K562 (cell line): ENCODE data around the gene FOXO3. TPM values are rescaled to one million over a fixed set of nuclear protein-coding genes. Genes with fewer than 3 reads are reported as not detected.

ENCODE experiments used
- BCOR ChIP-seq: fragments of 450-650 bp; IDR thresholded peaks from 2 replicates; pipeline ENCODE4 v1.6.1; 2016
- CAMTA2 ChIP-seq: fragments of 250-450 bp; sonication (Bioruptor Pico); conservative IDR thresholded peaks from 2 replicates; pipeline ENCODE4 v1.5.1; 2022
- CCAR2 ChIP-seq: fragments of 200-400 bp; formaldehyde crosslinking; IDR thresholded peaks from 2 replicates; pipeline ENCODE4 v1.6.1; 2017; ENCODE audit warnings: mild to moderate bottlenecking, low read depth, low read length
- CEBPG ChIP-seq, 3 experiments: fragments of 200-800 bp in 1 of 3; sonication (Bioruptor generic) in 1 of 3; sonication (generic) in 1 of 3; formaldehyde crosslinking in 1 of 3; IDR thresholded peaks in 2 of 3; conservative IDR thresholded peaks in 1 of 3; 2 replicates each; pipeline versions ENCODE4 v1.6.1 to v1.8.0; 2016 to 2022; ENCODE audit warnings: missing compliant biosample characterization in 2 of 3, missing genetic modification characterization in 2 of 3, mild to moderate bottlenecking in 1 of 3, missing genetic modification reagents in 1 of 3
- CREB1 ChIP-seq, 2 experiments: sonication (generic) in 1 of 2; formaldehyde crosslinking in 1 of 2; IDR thresholded peaks; 2 replicates each; pipeline versions ENCODE4 v1.6.1 to v1.8.0; 2012 to 2022; ENCODE audit warnings: inconsistent platforms in 1 of 2, mild to moderate bottlenecking in 1 of 2, missing genetic modification reagents in 1 of 2, moderate library complexity in 1 of 2
- CREB5 ChIP-seq: fragments of 250-450 bp; sonication (Bioruptor Pico); IDR thresholded peaks from 2 replicates; pipeline ENCODE4 v1.5.0; 2020; ENCODE audit warnings: mild to moderate bottlenecking
- CREM ChIP-seq: IDR thresholded peaks from 2 replicates; pipeline ENCODE4 v1.6.1; 2014; ENCODE audit warnings: antibody characterized with exemption, low read depth
- HDAC8 ChIP-seq: fragments of 450-650 bp; IDR thresholded peaks from 2 replicates; pipeline ENCODE4 v1.6.1; 2016; ENCODE audit warnings: mild to moderate bottlenecking, missing genetic modification characterization, moderate library complexity, missing compliant biosample characterization
- MTF1 ChIP-seq: fragments of 250-450 bp; sonication (Bioruptor Pico); IDR thresholded peaks from 2 replicates; pipeline ENCODE4 v1.9.0; 2021; ENCODE audit warnings: moderate library complexity, mild to moderate bottlenecking, inconsistent platforms, borderline replicate concordance
- PHF20 ChIP-seq: fragments of 450-650 bp; IDR thresholded peaks from 2 replicates; pipeline ENCODE4 v1.6.1; 2018; ENCODE audit not compliant: partially characterized antibody
- RBBP5 ChIP-seq: fragments of 200-600 bp; sonication (generic); IDR thresholded peaks from 2 replicates; pipeline ENCODE4 v1.6.1; 2012; ENCODE audit warnings: borderline replicate concordance, mild to moderate bottlenecking, low read length, control low read depth, inconsistent platforms; ENCODE audit not compliant: insufficient read depth, poor library complexity, severe bottlenecking
- U2AF1 ChIP-seq: fragments of 200-400 bp; formaldehyde crosslinking; optimal IDR thresholded peaks from 2 replicates; pipeline ENCODE3; 2017; ENCODE audit warnings: mild to moderate bottlenecking, low read depth, low read length, moderate library complexity
- ZC3H11A ChIP-seq: IDR thresholded peaks from 2 replicates; pipeline ENCODE4 v1.6.1; 2012; ENCODE audit warnings: low read depth, low read length, improper control_type of control experiment
- ZC3H8 ChIP-seq: fragments of 450-650 bp; IDR thresholded peaks from 2 replicates; pipeline ENCODE4 v1.6.1; 2017
- ZMIZ1 ChIP-seq, 2 experiments: fragments of 150-350 bp in 1 of 2; IDR thresholded peaks; 2 replicates each; pipeline ENCODE4 v1.6.1; 2012 to 2016; ENCODE audit warnings: low read depth in 2 of 2, low read length in 2 of 2, mild to moderate bottlenecking in 1 of 2, moderate library complexity in 1 of 2
- ZNF586 ChIP-seq: fragments of 450-650 bp; formaldehyde crosslinking; conservative IDR thresholded peaks from 2 replicates; pipeline ENCODE4 v1.4.0; 2020; ENCODE audit warnings: mild to moderate bottlenecking, moderate library complexity
- ZNF655 ChIP-seq: fragments of 250-450 bp; sonication (Bioruptor Pico); IDR thresholded peaks from 2 replicates; pipeline ENCODE4 v1.5.0; 2021
- polyA plus RNA-seq, 8 experiments: library from polyadenylated mRNA; depleted of rRNA in 4 of 8; stranded (reverse) in 5 of 8; unstranded in 3 of 8; fragments of >200 nt; fragmentation: Nextera tagmentation in 2 of 8; fragmentation: Illumina TruSeq in 1 of 8; extraction: Ambion mirVana in 2 of 8; extraction: Trizol in 1 of 8; gene quantifications; 2 replicates each; pipeline versions ENCODE4 v1.2.1 to v1.2.3, GENCODE V29; 2011 to 2014; ENCODE audit warnings: inconsistent platforms in 1 of 8, missing spikeins in 1 of 8
- total RNA-seq, 7 experiments: library from RNA; depleted of rRNA in 6 of 7; stranded (reverse); fragments of >200 nt in 6 of 7; fragmentation: Illumina TruSeq in 2 of 7; extraction: Trizol in 2 of 7; gene quantifications; 2 replicates each; pipeline versions ENCODE4 v1.2.1 to v1.2.3, GENCODE V29; 2011 to 2021; ENCODE audit warnings: low replicate concordance in 1 of 7
- TF ChIP-seq, protein P1 (sequence below): fragments of 250-450 bp; sonication (Bioruptor Pico); IDR thresholded peaks from 2 replicates; pipeline ENCODE4 v1.6.1; 2021; ENCODE audit warnings: mild to moderate bottlenecking
- TF ChIP-seq, protein P2 (sequence below), 2 experiments: fragments of 450-650 bp in 1 of 2; sonication (generic) in 1 of 2; formaldehyde crosslinking; conservative IDR thresholded peaks; 2 replicates each; pipeline versions ENCODE4 v1.4.0 to v1.8.1; 2020 to 2022; ENCODE audit warnings: mild to moderate bottlenecking in 1 of 2, missing genetic modification reagents in 1 of 2

Gene FOXO3
- total and polyA plus RNA-seq, 9 of the 15 experiments (the other 6 are each of a cell fraction or from before 2014, with no cell fraction given): 3.0 to 14.6 (median 6.0) TPM

- TF ChIP-seq ZMIZ1 (IDR thresholded peaks at IDR 0.05; ENCODE audit: low read depth in 2 of 2, low read length in 2 of 2) (0 out of 4 replicates have a peak, but pooled peaks of 1 of the 2 experiments have one; percentile 41), ZC3H8 (no peak), CAMTA2 (CRISPR knock-in tag) (no peak), CEBPG (CRISPR knock-in tag; IDR thresholded peaks at IDR 0.05) (peak; percentile 80), CEBPG (tag; conservative IDR thresholded peaks at IDR 0.05 in 1 of 2, IDR thresholded peaks at IDR 0.05 in 1 of 2) (peak; percentile 77 to 83), BCOR (peak; percentile 77; the same call in 1 of the 2 replicates), CREM (peak; percentile 76), HDAC8 (tag) (no peak), ZNF655 (CRISPR knock-in tag) (no peak), PHF20 (no peak), CCAR2 (no peak), CREB5 (CRISPR knock-in tag) (no peak), MTF1 (CRISPR knock-in tag) (no peak), ZC3H11A (no peak), U2AF1 (no peak), ZNF586 (CRISPR knock-in tag) (no peak), CREB1 (IDR thresholded peaks at IDR 0.05) (no peak; the same call in 1 of the 2 replicates), CREB1 (CRISPR knock-in tag; IDR thresholded peaks at IDR 0.05) (no peak), RBBP5 (no peak)
- TF ChIP-seq, protein P1, sequence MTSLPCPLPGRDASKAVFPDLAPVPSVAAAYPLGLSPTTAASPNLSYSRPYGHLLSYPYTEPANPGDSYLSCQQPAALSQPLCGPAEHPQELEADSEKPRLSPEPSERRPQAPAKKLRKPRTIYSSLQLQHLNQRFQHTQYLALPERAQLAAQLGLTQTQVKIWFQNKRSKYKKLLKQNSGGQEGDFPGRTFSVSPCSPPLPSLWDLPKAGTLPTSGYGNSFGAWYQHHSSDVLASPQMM (CRISPR knock-in tag): no peak
- TF ChIP-seq, protein P2, sequence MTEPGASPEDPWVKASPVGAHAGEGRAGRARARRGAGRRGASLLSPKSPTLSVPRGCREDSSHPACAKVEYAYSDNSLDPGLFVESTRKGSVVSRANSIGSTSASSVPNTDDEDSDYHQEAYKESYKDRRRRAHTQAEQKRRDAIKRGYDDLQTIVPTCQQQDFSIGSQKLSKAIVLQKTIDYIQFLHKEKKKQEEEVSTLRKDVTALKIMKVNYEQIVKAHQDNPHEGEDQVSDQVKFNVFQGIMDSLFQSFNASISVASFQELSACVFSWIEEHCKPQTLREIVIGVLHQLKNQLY (CRISPR knock-in tag; conservative IDR thresholded peaks at IDR 0.05): no peak
Observed at GRCh38 chr6:108562503-108562993, 1.8 kb downstream of the FOXO3 start (continued).
